Activated T-cell treated with anti-CD3 and anti-CD28 coated beads, Interleukin-2, amount 50 U/mL, for 4 hours (primary cell): ENCODE measurements around the gene JAKMIP3. TPM values are rescaled to one million over a fixed set of nuclear protein-coding genes. Genes with fewer than 3 reads are reported as not detected.
A peak's percentile ranks its signal among the peaks of the same experiment; 100 is the strongest.

ENCODE experiments used
- ATAC-seq, 2 donors: fragments of 200-7000 bp; cut with Tn5 transposase; one replicate each; pipeline ENCODE4 v1.10.0; 2021
- DNase-seq: peaks from one replicate; pipeline ENCODE4 v3.0.0-alpha.2; 2020
- H3K27me3 Mint-ChIP-seq: one replicate; pipeline ENCODE4 v1.8.0; 2021; ENCODE audit warnings: low read depth, mixed read lengths
- H3K36me3 Mint-ChIP-seq: one replicate; pipeline ENCODE4 v1.8.0; 2022; ENCODE audit warnings: mixed read lengths; ENCODE audit not compliant: insufficient read depth
- H3K4me1 Mint-ChIP-seq: one replicate; pipeline ENCODE4 v1.8.0; 2021; ENCODE audit warnings: low read depth, mixed read lengths
- H3K4me3 Mint-ChIP-seq: one replicate; pipeline ENCODE4 v1.8.0; 2021; ENCODE audit warnings: mild to moderate bottlenecking, moderate library complexity, mixed read lengths
- H3K9me3 Mint-ChIP-seq: one replicate; pipeline ENCODE4 v1.8.0; 2021; ENCODE audit warnings: mixed read lengths
- total RNA-seq, 3 donors: library from RNA; stranded (reverse); gene quantifications; one replicate each; pipeline ENCODE4 v1.2.1, GENCODE V29; 2021

Gene JAKMIP3
- total RNA-seq, 3 donors from 2014 or later = 0.08 to 0.35 (median 0.08) TPM

DNA sequence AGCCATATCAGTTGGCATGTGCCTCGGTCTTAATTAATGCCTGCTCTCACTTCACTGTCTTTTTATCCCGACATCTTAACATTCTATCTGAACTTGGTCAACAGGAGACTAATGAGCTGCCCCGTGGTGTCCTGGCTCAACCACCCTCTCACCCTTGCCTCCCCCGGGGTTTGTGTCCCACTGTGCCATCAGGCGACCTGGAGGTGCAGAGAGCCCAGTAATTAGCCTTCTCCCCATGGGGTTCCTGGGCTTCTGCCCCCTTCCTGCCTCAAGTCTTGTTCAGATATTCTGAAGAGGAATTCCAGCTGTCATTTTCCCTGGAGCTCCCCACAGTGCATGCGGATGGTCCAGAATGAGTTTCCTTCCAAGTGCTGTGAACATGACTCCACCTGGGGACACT, 10.1 kb upstream of the JAKMIP3 start:
- no peak for DNase-seq
- H3K9me3 Mint-ChIP-seq = peaks cover 11% of the 10 kb centered on the region
- H3K4me3 Mint-ChIP-seq = no peak overlapping the region
- ATAC-seq = no peak
- no peaks in the 10 kb centered on the region for H3K4me1 Mint-ChIP-seq
- peaks cover 4% of the 10 kb centered on the region for H3K36me3 Mint-ChIP-seq
- H3K27me3 Mint-ChIP-seq = peaks cover 29% of the 10 kb centered on the region

DNA sequence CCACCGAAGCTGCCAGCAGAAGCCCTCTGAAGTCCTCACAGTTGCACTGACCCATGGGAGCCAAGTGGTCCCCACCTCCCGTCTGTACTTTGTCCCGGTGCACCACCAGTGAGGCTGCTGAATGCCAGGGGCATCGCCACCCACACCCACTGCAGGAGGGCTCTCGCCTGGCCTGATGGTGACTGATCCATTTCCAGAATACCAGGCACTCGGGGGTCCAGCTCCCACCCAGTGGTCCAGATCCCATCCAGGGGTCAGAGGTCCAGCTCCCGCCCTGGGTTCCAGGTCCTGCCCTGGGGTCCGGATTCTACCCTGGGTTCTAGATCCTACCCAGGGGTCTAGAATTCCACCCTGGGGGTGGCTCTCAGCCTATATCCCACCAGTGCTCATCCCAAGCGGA, 9.1 kb upstream of the JAKMIP3 start:
- Mint-ChIP-seq H3K36me3 (peaks cover 4% of the 10 kb centered on the region), H3K27me3 (peaks cover 31% of the 10 kb centered on the region)

DNA sequence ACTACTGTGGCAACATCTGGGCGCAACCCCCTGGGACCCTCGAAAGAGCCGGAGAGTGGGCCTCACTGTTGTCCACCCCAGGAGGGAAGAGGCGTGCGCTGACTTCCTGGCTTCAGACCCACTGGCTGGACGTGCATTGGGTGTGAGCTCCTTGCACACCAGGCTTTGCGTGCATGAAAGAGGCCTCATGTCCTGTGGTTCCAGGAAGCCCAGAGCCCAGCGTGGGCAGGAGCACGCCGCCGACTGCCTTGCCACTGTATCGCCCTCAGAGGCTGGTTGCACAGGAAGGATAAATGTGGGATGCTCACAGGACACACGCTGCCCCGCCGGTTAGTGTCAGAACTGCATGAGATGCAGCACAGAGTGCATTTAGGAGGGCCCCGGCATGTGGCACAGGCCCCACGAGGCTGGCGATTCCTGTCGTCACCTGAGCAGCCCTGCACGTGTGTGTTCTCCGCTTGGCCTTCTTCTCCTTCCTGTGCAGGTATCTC, 8.5 kb upstream of the JAKMIP3 start:
- Mint-ChIP-seq H3K4me3 (no peak overlapping the region), H3K9me3 (peaks cover 8% of the 10 kb centered on the region), H3K27me3 (peaks cover 30% of the 10 kb centered on the region), H3K4me1 (no peaks in the 10 kb centered on the region), H3K36me3 (peaks cover 3% of the 10 kb centered on the region)
- no peak for DNase-seq
- ATAC-seq = no peak

More for the DNA sequence above, 9.1 kb upstream of the JAKMIP3 start:
- no peak for DNase-seq
- ATAC-seq = no peak
- Mint-ChIP-seq H3K9me3 (peaks cover 11% of the 10 kb centered on the region), H3K4me3 (no peak overlapping the region), H3K4me1 (no peaks in the 10 kb centered on the region)

DNA sequence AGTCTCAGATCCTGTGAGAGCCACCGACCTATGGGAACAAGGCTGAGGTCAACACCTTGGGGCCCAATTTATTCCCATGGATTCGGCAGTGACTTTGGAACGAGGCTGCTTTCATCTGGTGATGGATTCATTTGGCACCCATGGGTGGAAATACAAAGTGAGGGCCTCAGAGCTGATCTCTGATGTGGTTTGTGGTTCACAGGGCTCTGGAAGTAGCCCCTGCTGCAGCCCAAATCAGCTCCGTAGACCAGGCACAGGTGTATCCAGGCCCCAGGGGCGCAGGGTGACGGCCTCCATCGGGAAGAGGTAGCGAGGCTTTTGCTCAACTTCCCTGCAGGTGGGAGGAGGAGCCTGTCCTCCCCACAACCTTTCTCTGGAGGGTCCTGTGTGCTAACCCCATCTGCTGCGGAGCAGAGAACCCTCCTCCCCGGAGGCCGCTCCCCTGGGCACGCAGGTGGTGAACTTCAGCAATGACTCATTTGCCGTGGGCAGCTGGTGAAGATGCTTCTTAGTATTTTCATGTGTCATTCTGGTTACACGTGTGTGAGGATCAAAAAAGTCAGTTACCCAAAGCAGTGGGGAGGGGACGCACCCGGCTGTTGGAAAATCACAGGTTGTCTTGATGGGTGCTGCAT, 7.5 kb upstream of the JAKMIP3 start:
- Mint-ChIP-seq H3K36me3 (no peaks in the 10 kb centered on the region), H3K27me3 (peaks cover 29% of the 10 kb centered on the region), H3K9me3 (no peaks in the 10 kb centered on the region), H3K4me1 (no peaks in the 10 kb centered on the region), H3K4me3 (no peak overlapping the region)
- ATAC-seq = no peak
- DNase-seq = no peak

DNA sequence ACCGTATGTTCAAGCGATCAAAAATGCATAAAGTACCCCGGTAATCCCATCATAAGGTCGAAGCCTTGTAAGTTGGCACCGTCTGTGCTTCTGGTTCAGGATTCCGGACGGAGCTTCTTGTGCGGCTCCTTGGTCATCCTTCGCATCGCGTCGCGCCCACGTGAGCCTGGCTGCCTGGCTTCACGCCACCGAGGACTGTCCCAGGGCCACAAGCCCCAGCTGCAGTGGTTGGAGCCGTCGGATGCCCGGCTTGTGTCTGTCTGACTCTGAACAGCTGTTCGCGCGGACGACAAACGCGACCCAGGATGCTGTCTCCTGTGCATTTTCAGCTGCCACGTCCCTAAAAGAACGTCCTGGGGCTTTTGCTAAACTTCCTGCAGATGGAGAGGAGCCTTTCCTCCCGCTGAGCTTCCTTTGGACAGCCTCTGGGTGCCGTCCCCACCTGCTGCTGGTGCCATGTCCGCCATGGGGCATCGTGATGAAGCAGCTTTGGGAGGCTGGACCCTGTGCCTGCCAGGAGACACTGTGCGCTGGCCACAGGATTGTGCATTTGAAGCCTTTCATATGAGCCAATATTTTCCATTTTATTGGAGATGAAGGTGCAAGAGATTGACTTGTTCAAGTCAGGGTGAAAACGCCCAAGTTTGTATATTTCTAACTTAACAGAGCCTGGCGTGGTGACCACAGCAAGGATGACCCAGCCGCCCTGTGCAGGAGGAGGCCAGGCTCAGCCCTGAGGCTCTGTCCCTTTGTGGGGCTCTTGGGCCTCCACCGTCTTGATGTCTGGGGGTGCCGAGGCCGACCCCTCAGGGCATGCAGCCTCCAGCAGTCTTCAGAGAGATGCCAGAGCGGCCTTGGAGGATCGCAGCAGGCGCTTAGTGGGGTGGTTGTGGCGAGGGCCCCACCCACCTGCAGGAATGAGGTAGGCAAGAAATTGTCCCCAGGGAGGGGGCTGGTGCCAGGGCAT, 6.7 kb upstream of the JAKMIP3 start:
- DNase-seq (no peak), ATAC-seq (no peak)
- no peaks in the 10 kb centered on the region for H3K36me3 Mint-ChIP-seq
- no peak overlapping the region for H3K4me3 Mint-ChIP-seq
- H3K9me3 Mint-ChIP-seq = no peaks in the 10 kb centered on the region
- no peaks in the 10 kb centered on the region for H3K4me1 Mint-ChIP-seq
- peaks cover 24% of the 10 kb centered on the region for H3K27me3 Mint-ChIP-seq

DNA sequence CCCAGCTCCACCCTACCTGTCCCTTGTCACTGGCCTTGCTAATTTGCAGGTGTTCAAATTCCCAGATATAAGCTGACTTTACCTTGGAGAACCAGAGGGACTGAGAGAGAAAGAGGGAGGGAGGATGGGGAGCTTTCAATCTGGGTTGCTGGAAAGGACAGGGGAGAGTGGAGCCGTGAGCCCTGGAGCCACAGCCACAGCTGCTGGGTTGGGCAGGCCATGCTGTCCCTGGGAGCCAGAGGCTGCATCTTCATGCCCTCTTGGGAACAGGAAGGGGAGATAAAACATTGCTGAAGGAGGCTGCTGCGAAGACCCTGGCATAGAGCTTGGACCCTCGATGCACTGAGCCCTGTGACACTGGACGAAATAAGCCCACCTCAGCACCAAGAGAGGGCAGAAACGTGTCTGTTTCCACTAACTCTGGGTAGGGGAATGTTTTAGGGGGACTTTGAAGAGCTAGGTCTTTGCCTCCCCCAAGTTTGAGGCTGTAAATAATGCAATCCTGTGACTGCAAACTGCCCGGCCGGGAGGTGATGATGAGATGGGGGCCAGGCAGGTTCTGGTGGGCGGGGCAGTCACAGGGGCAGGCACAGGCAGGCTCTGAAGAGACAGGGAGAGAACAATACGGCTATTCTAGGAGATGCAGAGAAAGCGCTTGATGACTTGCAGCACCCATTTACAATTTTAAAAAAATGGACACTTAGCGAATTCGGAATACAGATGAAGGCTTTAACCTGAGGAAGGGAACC, 5.8 kb upstream of the JAKMIP3 start:
- no peaks in the 10 kb centered on the region for H3K9me3 Mint-ChIP-seq
- ATAC-seq = no peak
- no peaks in the 10 kb centered on the region for H3K36me3 Mint-ChIP-seq
- no peak for DNase-seq
- H3K4me3 Mint-ChIP-seq = no peak overlapping the region
- peaks cover 21% of the 10 kb centered on the region for H3K27me3 Mint-ChIP-seq
- no peaks in the 10 kb centered on the region for H3K4me1 Mint-ChIP-seq

DNA sequence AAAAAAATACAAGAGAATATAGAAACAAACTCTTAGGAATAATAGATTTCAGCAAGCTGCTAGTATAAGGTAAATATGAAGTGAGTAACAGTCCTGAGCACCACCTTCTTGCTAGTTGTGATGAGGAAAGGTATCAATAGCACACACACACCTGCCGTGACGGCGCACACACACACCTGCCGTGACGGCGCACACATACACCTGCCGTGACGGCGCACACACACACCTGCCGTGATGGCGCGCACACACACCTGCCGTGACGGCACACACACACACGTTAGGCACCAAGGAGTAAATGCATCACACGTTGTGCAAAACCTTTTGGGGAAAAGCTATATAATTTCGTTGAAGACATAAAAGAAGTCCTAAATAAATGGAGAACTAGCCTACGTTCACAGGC, 4.7 kb upstream of the JAKMIP3 start:
- DNase-seq (no peak), ATAC-seq (no peak)
- peaks cover 13% of the 10 kb centered on the region for H3K27me3 Mint-ChIP-seq
- no peaks in the 10 kb centered on the region for H3K36me3 Mint-ChIP-seq
- H3K4me1 Mint-ChIP-seq = peaks cover 4% of the 10 kb centered on the region
- no peaks in the 10 kb centered on the region for H3K9me3 Mint-ChIP-seq
- no peak overlapping the region for H3K4me3 Mint-ChIP-seq

DNA sequence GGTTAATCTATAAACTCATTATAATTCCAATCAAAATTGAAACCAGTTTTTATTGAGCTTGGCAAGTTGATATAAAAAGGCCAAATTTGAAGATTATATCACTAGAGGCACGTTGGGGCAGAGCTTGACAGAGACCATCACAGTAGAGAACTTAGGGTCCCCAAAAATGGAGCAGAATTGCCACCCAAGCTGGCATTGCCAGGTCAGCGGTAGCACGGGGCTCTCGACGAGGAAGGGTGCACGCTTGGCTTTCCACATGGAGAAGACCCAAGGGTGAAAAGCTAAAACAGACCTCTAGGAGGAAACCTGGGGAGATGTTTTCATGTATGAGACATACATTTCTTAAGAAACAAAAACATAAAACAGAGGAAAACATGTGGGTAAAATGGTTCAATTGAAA, 4.3 kb upstream of the JAKMIP3 start:
- H3K4me3 Mint-ChIP-seq = no peak overlapping the region
- no peaks in the 10 kb centered on the region for H3K9me3 Mint-ChIP-seq
- H3K4me1 Mint-ChIP-seq = peaks cover 5% of the 10 kb centered on the region
- H3K36me3 Mint-ChIP-seq = no peaks in the 10 kb centered on the region
- DNase-seq = no peak
- peaks cover 12% of the 10 kb centered on the region for H3K27me3 Mint-ChIP-seq
- ATAC-seq = no peak

DNA sequence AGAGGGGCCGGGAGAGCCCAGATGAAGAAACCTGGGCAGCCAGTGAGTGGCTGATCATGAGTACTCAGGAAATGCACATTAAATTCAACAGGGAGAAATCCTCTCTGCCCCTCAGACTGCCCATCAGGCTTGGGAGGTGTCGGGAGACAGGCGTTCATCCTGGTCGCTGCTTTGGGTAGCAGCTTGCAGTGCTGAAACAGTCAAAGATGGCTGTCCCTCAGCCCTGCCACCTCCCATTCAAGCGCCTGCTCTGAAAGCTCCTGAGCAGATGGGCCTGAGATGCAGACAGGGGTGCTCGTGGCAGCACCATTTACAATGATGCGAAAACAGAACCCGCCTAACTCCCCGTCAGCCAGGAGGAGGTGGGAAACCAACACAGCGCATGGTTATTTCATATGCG, 3.6 kb upstream of the JAKMIP3 start:
- Mint-ChIP-seq H3K9me3 (no peaks in the 10 kb centered on the region), H3K4me1 (peaks cover 5% of the 10 kb centered on the region), H3K27me3 (peaks cover 12% of the 10 kb centered on the region), H3K36me3 (no peaks in the 10 kb centered on the region), H3K4me3 (no peak overlapping the region)
- ATAC-seq = no peak
- no peak for DNase-seq

DNA sequence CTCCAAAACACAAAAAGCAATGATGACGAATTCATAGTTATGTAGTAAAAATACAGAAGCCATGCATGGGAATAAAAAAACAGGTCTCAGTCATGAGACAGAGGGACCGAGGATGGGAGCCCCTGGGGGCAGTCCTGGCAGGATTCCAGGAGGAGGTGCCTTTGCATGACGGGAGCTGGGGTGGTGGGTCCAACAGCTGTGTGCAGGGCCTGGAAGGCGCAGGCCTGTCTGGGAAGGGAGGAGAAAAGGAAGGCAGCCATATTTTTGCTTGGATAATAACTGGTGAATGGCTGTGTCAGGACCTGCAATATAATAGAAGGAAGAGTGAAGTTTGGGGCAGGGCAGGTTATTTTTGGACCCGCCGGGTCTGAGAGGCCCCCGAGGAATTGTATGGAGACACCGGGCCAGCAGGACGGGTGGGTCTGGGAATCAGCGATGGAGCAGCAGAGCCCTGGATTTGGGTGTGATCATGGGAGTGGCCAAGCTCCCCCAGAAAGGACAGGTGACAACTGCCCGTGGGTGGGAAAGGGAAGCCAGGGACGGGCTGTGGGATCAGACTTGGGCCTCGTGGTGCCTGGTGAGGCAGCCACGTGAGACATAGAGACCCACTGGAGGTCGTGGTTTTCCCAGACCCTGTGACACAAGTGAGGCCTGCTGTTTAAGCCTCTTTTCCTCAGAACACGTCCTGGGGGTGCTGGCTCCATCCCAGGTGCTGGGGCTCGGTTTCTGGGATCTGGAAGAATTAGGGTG, 2.9 kb upstream of the JAKMIP3 start:
- Mint-ChIP-seq H3K4me1 (peaks cover 5% of the 10 kb centered on the region), H3K4me3 (no peak overlapping the region), H3K9me3 (no peaks in the 10 kb centered on the region), H3K36me3 (no peaks in the 10 kb centered on the region), H3K27me3 (peaks cover 9% of the 10 kb centered on the region)
- ATAC-seq = no peak
- DNase-seq = no peak

DNA sequence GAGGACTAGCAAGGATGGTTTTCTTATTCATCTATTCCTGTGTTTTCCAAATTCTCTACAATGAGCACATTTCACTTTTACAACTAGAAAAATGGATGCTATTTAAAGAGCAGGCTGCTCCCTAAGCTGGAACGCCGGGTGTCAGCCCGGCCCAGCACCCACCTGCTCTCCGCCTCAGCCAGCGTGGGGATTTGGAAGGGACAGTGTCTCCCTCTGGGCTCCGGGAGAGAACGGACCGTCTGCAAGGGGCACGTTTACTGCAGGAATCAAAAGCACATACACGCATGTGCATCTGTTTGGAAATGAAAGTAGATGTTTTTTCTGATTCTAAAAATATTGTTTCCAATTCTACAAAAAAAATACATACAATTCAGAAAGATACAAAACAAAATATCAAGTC, 2.3 kb upstream of the JAKMIP3 start:
- Mint-ChIP-seq H3K36me3 (no peaks in the 10 kb centered on the region), H3K9me3 (no peaks in the 10 kb centered on the region), H3K4me3 (no peak overlapping the region), H3K4me1 (peaks cover 5% of the 10 kb centered on the region), H3K27me3 (peaks cover 9% of the 10 kb centered on the region)
- no peak for ATAC-seq
- DNase-seq = no peak

DNA sequence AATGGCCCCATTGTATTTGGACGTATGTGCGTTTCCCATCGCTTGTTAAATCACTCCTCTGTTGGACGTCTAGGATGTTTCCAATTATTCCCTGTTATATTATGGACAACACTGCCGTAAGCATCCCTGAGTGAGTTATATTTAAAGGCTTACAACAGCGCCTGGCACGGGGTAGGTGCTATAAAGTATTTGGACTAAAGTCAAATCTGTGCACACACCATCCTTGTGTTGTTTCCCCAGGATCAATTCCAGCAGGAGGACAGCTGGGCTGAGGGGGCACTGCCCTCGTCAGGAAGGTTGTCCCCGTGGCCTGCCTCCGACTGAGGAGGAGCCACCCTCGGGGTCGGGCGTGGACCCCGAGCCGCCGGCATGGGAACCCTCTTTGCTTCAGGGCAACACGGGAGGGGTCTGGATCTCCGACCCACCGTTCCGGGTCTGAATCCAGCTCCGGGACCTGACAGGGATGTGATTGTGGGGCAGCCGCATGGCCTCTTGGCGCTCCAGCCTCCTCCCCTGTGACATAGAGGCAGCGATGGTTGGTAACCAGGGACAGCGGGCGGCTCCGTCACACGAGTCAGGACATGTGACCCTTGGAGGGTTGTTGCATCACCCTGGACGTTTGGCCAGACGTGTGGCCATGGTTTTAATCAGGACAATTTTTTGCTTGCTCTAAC, 1.5 kb upstream of the JAKMIP3 start:
- no peaks in the 10 kb centered on the region for H3K36me3 Mint-ChIP-seq
- H3K9me3 Mint-ChIP-seq = no peaks in the 10 kb centered on the region
- no peak overlapping the region for H3K4me3 Mint-ChIP-seq
- peaks cover 10% of the 10 kb centered on the region for H3K27me3 Mint-ChIP-seq
- ATAC-seq (no peak), DNase-seq (no peak)
- peaks cover 5% of the 10 kb centered on the region for H3K4me1 Mint-ChIP-seq

DNA sequence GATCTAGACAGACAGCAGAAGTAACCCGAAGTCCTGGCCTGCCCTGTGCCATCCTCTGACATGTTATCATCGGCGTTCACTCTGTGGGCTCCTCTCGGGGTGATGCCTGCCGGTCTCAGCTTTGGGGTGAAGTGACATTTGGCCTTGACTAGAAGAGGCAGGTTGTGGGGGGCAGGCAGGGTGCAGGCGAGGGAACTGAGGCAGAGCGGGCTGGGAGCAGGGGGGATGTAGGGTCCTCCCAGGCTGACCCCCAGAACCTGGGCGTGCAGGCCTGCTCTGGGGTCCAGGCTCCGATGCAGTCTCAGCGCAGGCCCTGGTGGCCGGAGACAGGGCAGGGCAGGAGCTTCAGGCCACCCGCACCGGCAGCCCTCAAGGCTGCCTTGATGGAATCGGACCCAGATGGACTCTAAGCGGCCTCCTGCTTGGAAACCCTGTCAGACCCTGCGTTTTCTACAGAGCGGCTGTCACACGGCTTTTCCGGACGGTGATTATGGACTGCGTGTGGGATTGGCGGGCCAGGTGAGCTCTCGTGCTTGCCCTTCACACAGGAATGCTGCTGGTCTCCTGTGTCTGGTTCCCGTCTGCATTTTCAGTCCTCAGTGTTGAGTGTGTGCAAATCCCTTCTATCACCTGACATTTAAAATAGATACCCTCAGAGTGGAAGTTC, 842 bp upstream of the JAKMIP3 start:
- peaks cover 8% of the 10 kb centered on the region for H3K27me3 Mint-ChIP-seq
- ATAC-seq = no peak
- H3K4me3 Mint-ChIP-seq = peak overlapping the region; percentile 5

More for the DNA sequence above, 842 bp upstream of the JAKMIP3 start:
- Mint-ChIP-seq H3K4me1 (peaks cover 5% of the 10 kb centered on the region), H3K36me3 (no peaks in the 10 kb centered on the region), H3K9me3 (no peaks in the 10 kb centered on the region)
- no peak for DNase-seq
